GM12891 (cell line): Measurements from ENCODE around the gene CCDC57.
A peak's percentile ranks its signal among the peaks of the same experiment; 100 is the strongest.

Experiments
- DNase-seq: peaks from one replicate; pipeline ENCODE4 v3.0.0; 2011; ENCODE audit warnings: low spot score; ENCODE audit not compliant: insufficient read length
- FAIRE-seq: peaks from 2 replicates; lab custom pipeline; 2011; peaks lifted over from hg19 to GRCh38; lab: Jason Lieb, UNC
- PAX5 ChIP-seq: IDR thresholded peaks from 2 replicates; pipeline ENCODE4 v1.6.1; 2011; ENCODE audit warnings: low read length, moderate library complexity, mild to moderate bottlenecking; ENCODE audit not compliant: insufficient read depth, severe bottlenecking
- POLR2A ChIP-seq: IDR thresholded peaks from 2 replicates; pipeline ENCODE4 v1.6.1; 2011; ENCODE audit warnings: low read depth, low read length, control low read depth
- POLR2AphosphoS5 ChIP-seq: IDR thresholded peaks from 2 replicates; pipeline ENCODE4 v1.6.1; 2011; ENCODE audit warnings: low read depth, low read length, control low read depth
- POU2F2 ChIP-seq: IDR thresholded peaks from 2 replicates; pipeline ENCODE4 v1.6.1; 2011; ENCODE audit warnings: low read depth, mild to moderate bottlenecking, control low read depth, low read length, moderate library complexity
- SPI1 ChIP-seq: IDR thresholded peaks from 2 replicates; pipeline ENCODE4 v1.6.1; 2011; ENCODE audit warnings: low read depth, low read length, control low read depth
- TAF1 ChIP-seq: IDR thresholded peaks from 2 replicates; pipeline ENCODE4 v1.6.1; 2011; ENCODE audit warnings: low read depth, low read length, control low read depth

The CCDC57 gene

GRCh38 chr17:82053130-82053529 lies 159.5 kb downstream of the CCDC57 start:
- no peak for FAIRE-seq
- TF ChIP-seq POLR2A (no peak), PAX5 (no peak), POLR2AphosphoS5 (no peak), POU2F2 (no peak), TAF1 (no peak), SPI1 (no peak)
- no peak for DNase-seq

GRCh38 chr17:82052638-82053059 lies 160.0 kb downstream of the CCDC57 start:
- FAIRE-seq = no peak
- TF ChIP-seq TAF1 (no peak), PAX5 (no peak), POLR2A (no peak), SPI1 (no peak), POU2F2 (no peak), POLR2AphosphoS5 (no peak)
- DNase-seq = no peak

- DNase-seq (peak; percentile 98), FAIRE-seq (peak; percentile 98)
- TF ChIP-seq POLR2AphosphoS5 = no peak
These were observed 160.6 kb downstream of the CCDC57 start, which contains the start of the genes GPS1 and RFNG for GRCh38 chr17:82051776-82052637. TSS of gene GPS1 (plus strand) at chr17:82051898. CDS start at chr17:82051932, 34 bp downstream. TSS of gene RFNG (minus strand) at chr17:82051811. CDS start at chr17:82051766, 45 bp downstream.
